Mesenchymal stem cell (in vitro differentiated cells and primary cell): ENCODE data around the gene GSTM5.
"Not testable (repeated sequence)": the region's sequence is repeated elsewhere in the genome, so short reads cannot be mapped to it uniquely, and the experiment has no call there.

Experiments
- DNase-seq: peaks from one replicate; pipeline ENCODE4 v3.0.0-alpha.2; 2013
- H2AFZ ChIP-seq: one replicate; pipeline ENCODE4 v1.6.1; 2013; ENCODE audit warnings: low read depth, mild to moderate bottlenecking, control low read depth, inconsistent platforms, low read length, moderate library complexity
- H2AK5ac ChIP-seq: 2 replicates; pipeline ENCODE4 v1.6.1; 2013; ENCODE audit warnings: low read length, moderate library complexity, mild to moderate bottlenecking, inconsistent platforms; ENCODE audit not compliant: severe bottlenecking
- H2BK120ac ChIP-seq: one replicate; pipeline ENCODE4 v1.6.1; 2013; ENCODE audit warnings: low read depth, mild to moderate bottlenecking, inconsistent platforms, low read length, moderate library complexity
- H2BK12ac ChIP-seq, 2 experiments: one replicate each; pipeline ENCODE4 v1.6.1; 2013; ENCODE audit warnings: inconsistent platforms in 2 of 2, low read length in 2 of 2, mild to moderate bottlenecking in 2 of 2, moderate library complexity in 2 of 2, control low read depth in 1 of 2
- H2BK15ac ChIP-seq: one replicate; pipeline ENCODE4 v1.6.1; 2013; ENCODE audit warnings: mild to moderate bottlenecking, low read depth, inconsistent platforms; ENCODE audit not compliant: poor library complexity, severe bottlenecking
- H2BK5ac ChIP-seq: 2 replicates; pipeline ENCODE4 v1.6.1; 2013; ENCODE audit warnings: low read depth, mild to moderate bottlenecking, low read length, control low read depth, inconsistent platforms; ENCODE audit not compliant: poor library complexity, severe bottlenecking
- H3K14ac ChIP-seq, 2 experiments: one replicate each; pipeline ENCODE4 v1.6.1; 2013; ENCODE audit warnings: inconsistent platforms in 2 of 2, low read length in 2 of 2, control low read depth in 1 of 2, mild to moderate bottlenecking in 1 of 2, moderate library complexity in 1 of 2
- H3K18ac ChIP-seq, 2 experiments: one replicate each; pipeline ENCODE4 v1.6.1; 2013; ENCODE audit warnings: inconsistent platforms in 2 of 2, low read length in 2 of 2, control low read depth in 1 of 2, low read depth in 1 of 2, mild to moderate bottlenecking in 1 of 2
- H3K23ac ChIP-seq, 2 experiments: one replicate each; pipeline ENCODE4 v1.6.1; 2013; ENCODE audit warnings: inconsistent platforms in 2 of 2, low read length in 2 of 2, mild to moderate bottlenecking in 2 of 2, moderate library complexity in 2 of 2, control low read depth in 1 of 2
- H3K27ac ChIP-seq: 2 replicates; pipeline ENCODE4 v1.5.1; 2013; ENCODE audit warnings: mild to moderate bottlenecking, moderate library complexity, low read length, control low read depth, inconsistent platforms; ENCODE audit not compliant: poor library complexity, severe bottlenecking
- H3K27me3 ChIP-seq, 2 experiments: 2 replicates each; pipeline versions ENCODE4 v1.6.1 to v1.7.0; 2013; ENCODE audit warnings: low read length in 2 of 2, mild to moderate bottlenecking in 2 of 2, moderate library complexity in 2 of 2, control low read depth in 1 of 2, inconsistent platforms in 1 of 2; ENCODE audit not compliant: control insufficient read depth in 1 of 2, insufficient read depth in 1 of 2
- H3K36me3 ChIP-seq, 2 experiments: 2 replicates each; pipeline versions ENCODE4 v1.6.1 to v1.7.0; 2013; ENCODE audit warnings: low read length in 2 of 2, control low read depth in 1 of 2, inconsistent platforms in 1 of 2, low read depth in 1 of 2, mild to moderate bottlenecking in 1 of 2; ENCODE audit not compliant: insufficient read depth in 2 of 2, control insufficient read depth in 1 of 2
- H3K4ac ChIP-seq, 2 experiments: one replicate each; pipeline ENCODE4 v1.6.1; 2013; ENCODE audit warnings: inconsistent platforms in 2 of 2, low read length in 2 of 2, mild to moderate bottlenecking in 2 of 2, moderate library complexity in 2 of 2, control low read depth in 1 of 2, low read depth in 1 of 2
- H3K4me1 ChIP-seq: 2 replicates; pipeline ENCODE4 v1.6.1; 2013; ENCODE audit warnings: low read depth, low read length, control low read depth; ENCODE audit not compliant: control insufficient read depth, insufficient read depth
- H3K4me2 ChIP-seq: 2 replicates; pipeline ENCODE4 v1.6.1; 2013; ENCODE audit warnings: low read length, mild to moderate bottlenecking, inconsistent platforms; ENCODE audit not compliant: poor library complexity, severe bottlenecking
- H3K4me3 ChIP-seq, 2 experiments: 2 replicates each; pipeline versions ENCODE4 v1.5.1 to v1.7.0; 2013; ENCODE audit warnings: low read length in 2 of 2, mild to moderate bottlenecking in 2 of 2, control low read depth in 1 of 2, low read depth in 1 of 2; ENCODE audit not compliant: insufficient read depth in 1 of 2
- H3K79me1 ChIP-seq: replicated peaks from 2 replicates; pipeline ENCODE4 v1.6.1; 2013; ENCODE audit warnings: mild to moderate bottlenecking, control low read depth, low read length, inconsistent platforms; ENCODE audit not compliant: poor library complexity, severe bottlenecking
- H3K9ac ChIP-seq: 2 replicates; pipeline ENCODE4 v1.7.0; 2013; ENCODE audit warnings: mild to moderate bottlenecking, low read length, moderate library complexity
- H3K9me3 ChIP-seq: 2 replicates; pipeline ENCODE4 v1.7.0; 2013; ENCODE audit warnings: mild to moderate bottlenecking, low read length; ENCODE audit not compliant: control insufficient read depth
- H4K8ac ChIP-seq: one replicate; pipeline ENCODE4 v1.6.1; 2013; ENCODE audit warnings: inconsistent platforms, mild to moderate bottlenecking, low read length, moderate library complexity
- H4K91ac ChIP-seq: one replicate; pipeline ENCODE4 v1.6.1; 2013; ENCODE audit warnings: mild to moderate bottlenecking, low read length, inconsistent platforms
- WGBS: methylation state at CpG from one replicate; pipeline ENCODE4 v1.1.7; 2013; ENCODE audit warnings: mixed read lengths; 5-methylcytosine and 5-hydroxymethylcytosine counted together

GSTM5 gene

DNA sequence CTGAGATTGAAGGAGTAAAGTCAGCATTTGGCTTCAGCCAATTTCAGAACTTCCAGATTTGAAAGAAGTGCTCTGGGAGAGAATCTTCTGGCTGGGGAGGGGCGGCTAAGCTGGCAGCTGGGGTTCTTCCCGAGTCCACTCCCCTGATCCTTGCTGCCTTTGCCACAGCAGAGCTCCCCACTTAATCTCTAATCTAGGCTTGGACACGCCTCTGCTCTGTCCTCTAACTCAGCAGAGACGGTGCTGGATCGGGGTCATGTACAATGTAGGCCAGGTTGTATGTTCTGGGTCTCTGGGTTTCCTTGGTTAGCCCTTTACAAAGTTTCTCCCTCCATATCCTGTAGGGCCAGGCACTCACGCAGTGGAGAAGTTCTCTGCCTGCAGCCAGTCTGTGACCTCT lies 38.9 kb downstream of the GSTM5 start:
- no peak overlapping the region for H2AFZ ChIP-seq
- H2AK5ac ChIP-seq: no peak overlapping the region
- no peak overlapping the region for H3K27ac ChIP-seq
- no peak overlapping the region for H3K4ac ChIP-seq
- H3K79me1 ChIP-seq: no peaks in the 10 kb centered on the region
- H3K23ac ChIP-seq: no peak overlapping the region
- 80% methylated on average over 5 of the region's 6 CpGs for WGBS
- no peak overlapping the region for H4K8ac ChIP-seq
- no peak overlapping the region for H2BK15ac ChIP-seq
- H3K14ac ChIP-seq: no peak overlapping the region
- peaks cover 26 to 30% of the 10 kb centered on the region in 2 experiments for H3K27me3 ChIP-seq
- no peak overlapping the region for H2BK5ac ChIP-seq
- peaks cover 6% of the 10 kb centered on the region for H3K9me3 ChIP-seq
- H3K4me1 ChIP-seq: no peaks in the 10 kb centered on the region
- no peak overlapping the region for H3K18ac ChIP-seq
- H3K4me2 ChIP-seq: no peak overlapping the region
- no peak overlapping the region for H4K91ac ChIP-seq
- H3K4me3 ChIP-seq: no peak overlapping the region
- H2BK12ac ChIP-seq: no peak overlapping the region
- H3K36me3 ChIP-seq: no peaks in the 10 kb centered on the region
- H3K9ac ChIP-seq: no peak overlapping the region
- H2BK120ac ChIP-seq: no peak overlapping the region
- no peak for DNase-seq

DNA sequence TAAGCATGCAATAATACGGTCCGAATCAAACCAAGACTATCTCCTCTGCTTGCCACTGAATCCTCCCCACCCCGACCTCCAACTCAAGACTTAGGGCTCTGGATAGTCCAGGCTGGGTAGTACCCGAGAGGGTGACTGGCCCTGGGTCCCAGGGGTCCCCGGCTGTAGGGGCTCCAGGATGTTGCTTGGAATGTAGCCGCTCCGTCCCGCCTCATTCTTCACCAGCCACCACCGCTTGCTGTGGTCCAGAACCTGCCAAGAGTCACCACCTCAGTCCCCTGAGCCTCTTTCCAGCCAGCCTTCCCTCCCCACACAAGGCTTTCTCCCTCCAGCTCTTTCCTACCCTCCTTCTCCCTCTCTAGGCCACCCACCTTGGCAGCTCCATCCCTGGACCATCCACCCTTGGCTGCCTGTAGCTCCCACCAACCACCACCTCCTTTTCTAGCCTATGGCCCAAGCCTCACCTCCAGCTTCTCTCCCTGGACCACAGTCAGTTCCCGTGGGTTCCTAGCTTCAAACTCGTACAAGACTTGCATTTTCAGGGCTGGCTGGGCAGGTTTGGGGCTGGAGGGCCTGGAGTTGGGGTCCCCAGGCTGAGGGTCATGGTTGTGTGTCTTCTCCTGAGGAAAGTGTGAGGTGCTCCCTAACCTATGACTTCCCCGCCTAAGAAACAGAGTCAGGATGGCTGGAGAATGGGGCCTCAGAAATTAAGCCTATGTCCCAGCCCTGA lies 39.6 kb downstream of the GSTM5 start:
- no peak overlapping the region for H2BK12ac ChIP-seq
- no peak overlapping the region for H2AFZ ChIP-seq
- peak overlapping the region in 1 of 2 experiments; percentile 36 for H3K23ac ChIP-seq
- H3K9ac ChIP-seq: no peak overlapping the region
- no peak overlapping the region for H3K27ac ChIP-seq
- 88% methylated on average over 12 of the region's 12 CpGs for WGBS
- H3K4me3 ChIP-seq: no peak overlapping the region
- H3K4me1 ChIP-seq: no peaks in the 10 kb centered on the region
- no peak overlapping the region for H2AK5ac ChIP-seq
- H3K18ac ChIP-seq: no peak overlapping the region
- no peak overlapping the region for H2BK120ac ChIP-seq
- peaks cover 6% of the 10 kb centered on the region for H3K9me3 ChIP-seq
- H4K91ac ChIP-seq: no peak overlapping the region
- H4K8ac ChIP-seq: no peak overlapping the region
- H3K36me3 ChIP-seq: no peaks in the 10 kb centered on the region
- peaks cover 26 to 30% of the 10 kb centered on the region in 2 experiments for H3K27me3 ChIP-seq
- H3K14ac ChIP-seq: peak overlapping the region in 1 of 2 experiments; percentile 66
- H2BK15ac ChIP-seq: no peak overlapping the region
- H3K4ac ChIP-seq: no peak overlapping the region
- no peak overlapping the region for H3K4me2 ChIP-seq
- no peak overlapping the region for H2BK5ac ChIP-seq
- H3K79me1 ChIP-seq: no peaks in the 10 kb centered on the region
- no peak for DNase-seq

DNA sequence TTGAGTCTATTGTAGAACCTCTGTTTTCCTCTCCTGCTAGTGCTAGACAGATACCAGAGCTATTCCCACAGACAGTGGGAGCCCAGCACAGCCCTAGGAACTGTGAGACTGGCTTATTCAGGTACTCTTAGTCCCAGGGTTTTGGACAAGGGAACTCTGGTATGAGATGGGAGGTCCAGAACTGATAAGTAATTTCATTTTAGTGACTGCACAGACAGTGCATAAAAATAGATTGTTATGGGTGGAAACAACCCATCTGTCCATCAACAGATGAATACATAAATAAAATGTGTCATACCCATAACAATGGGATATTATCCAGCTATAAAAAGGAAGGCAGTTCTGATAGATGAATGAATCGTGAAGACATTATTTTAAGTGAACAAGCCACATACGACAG lies 42.7 kb downstream of the GSTM5 start:
- Histone ChIP-seq H2BK5ac (no peak overlapping the region), H3K14ac (no peak overlapping the region), H3K27me3 (peaks cover 16 to 27% of the 10 kb centered on the region in 2 experiments), H4K8ac (no peak overlapping the region), H3K36me3 (no peaks in the 10 kb centered on the region), H4K91ac (no peak overlapping the region), H3K79me1 (no peaks in the 10 kb centered on the region), H2BK15ac (no peak overlapping the region), H3K9me3 (no peaks in the 10 kb centered on the region), H2BK12ac (no peak overlapping the region), H3K4ac (no peak overlapping the region), H3K4me1 (no peaks in the 10 kb centered on the region), H3K18ac (no peak overlapping the region), H2BK120ac (no peak overlapping the region), H2AFZ (no peak overlapping the region), H2AK5ac (no peak overlapping the region), H3K4me2 (no peak overlapping the region), H3K4me3 (no peak overlapping the region), H3K27ac (no peak overlapping the region), H3K23ac (no peak overlapping the region), H3K9ac (no peak overlapping the region)
- WGBS: 100% methylated on average over 2 of the region's 2 CpGs
- DNase-seq: no peak

DNA sequence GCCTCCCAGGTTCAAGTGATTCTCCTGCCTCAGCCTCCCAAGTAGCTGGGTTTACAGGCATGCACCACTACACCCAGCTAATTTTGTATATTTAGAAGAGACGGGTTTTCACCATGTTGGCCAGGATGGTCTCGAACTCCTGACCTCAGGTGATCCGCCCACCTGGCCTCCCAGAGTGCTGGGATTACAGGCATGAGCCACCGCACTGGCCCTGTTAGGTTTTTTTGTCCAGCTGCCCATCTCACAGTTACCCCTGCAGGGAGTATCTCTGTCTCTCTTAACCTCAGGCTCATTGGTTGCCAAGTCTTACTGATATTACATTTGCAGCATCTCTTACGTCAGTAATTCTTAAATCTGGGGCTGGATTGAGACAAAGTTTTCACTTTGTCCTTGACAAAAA lies 44.3 kb downstream of the GSTM5 start:
- H2BK5ac ChIP-seq, H3K9ac ChIP-seq, H4K8ac ChIP-seq, DNase-seq, H2BK120ac ChIP-seq, H2AK5ac ChIP-seq, H2BK12ac ChIP-seq, H3K79me1 ChIP-seq, H3K23ac ChIP-seq, H2BK15ac ChIP-seq, H3K4ac ChIP-seq, H3K4me1 ChIP-seq, H3K4me3 ChIP-seq, H3K4me2 ChIP-seq, H4K91ac ChIP-seq, H3K36me3 ChIP-seq, H2AFZ ChIP-seq, H3K14ac ChIP-seq, H3K18ac ChIP-seq, H3K9me3 ChIP-seq, H3K27ac ChIP-seq: not testable (repeated sequence)
- WGBS: 92% methylated on average over 5 of the region's 5 CpGs
- H3K27me3 ChIP-seq: peaks cover 16 to 20% of the 10 kb centered on the region in 2 experiments
